Thoracic aorta (tissue), 2 donors: ENCODE data around the gene ATMIN. TPM values are rescaled to one million over a fixed set of nuclear protein-coding genes. Genes with fewer than 3 reads are reported as not detected.

Source experiments
- ATAC-seq: fragments of 150-250 bp; one replicate; pipeline ENCODE4 v1.8.0; 2017; ENCODE audit warnings: low read depth; ENCODE audit not compliant: insufficient number of reproducible peaks, low FRiP score
- DNase-seq: peaks from one replicate; pipeline ENCODE4 v3.0.0-alpha.2; 2020; ENCODE audit warnings: low spot score
- H3K27ac ChIP-seq, 2 donors: fragments of 200-600 bp; sonication (generic); 1 replicate in 1 of 2; 2 replicates in 1 of 2; pipeline ENCODE4 v1.5.1; 2016; ENCODE audit warnings: mild to moderate bottlenecking in 2 of 2, moderate library complexity in 2 of 2
- H3K27me3 ChIP-seq: fragments of 200-600 bp; sonication (generic); replicated peaks from 2 replicates; pipeline ENCODE4 v1.6.0; 2016; ENCODE audit warnings: mild to moderate bottlenecking; ENCODE audit not compliant: insufficient read depth
- H3K36me3 ChIP-seq: fragments of 200-600 bp; sonication (generic); one replicate; pipeline ENCODE4 v1.5.1; 2016
- H3K4me1 ChIP-seq, 2 donors: fragments of 200-600 bp; sonication (generic); 1 replicate in 1 of 2; 2 replicates in 1 of 2; pipeline versions ENCODE4 v1.5.1 to v1.6.0; 2016; ENCODE audit warnings: low read depth in 2 of 2, mild to moderate bottlenecking in 1 of 2; ENCODE audit not compliant: control insufficient read depth in 1 of 2
- H3K4me3 ChIP-seq: fragments of 200-600 bp; sonication (generic); 2 replicates; pipeline ENCODE4 v1.5.1; 2016; ENCODE audit warnings: mild to moderate bottlenecking
- H3K9me3 ChIP-seq: fragments of 200-600 bp; sonication (generic); 2 replicates; pipeline ENCODE4 v1.5.1; 2016
- CTCF ChIP-seq: fragments of 200-600 bp; sonication (generic); IDR thresholded peaks from one replicate; pipeline ENCODE4 v1.5.1; 2019; ENCODE audit warnings: antibody characterized with exemption
- total RNA-seq, 2 donors: library from RNA; depleted of rRNA; stranded (reverse); fragments of >200 nt; gene quantifications; one replicate each; pipeline versions ENCODE4 v1.1.0 to v1.2.3, GENCODE V29; 2016

The ATMIN gene
- total RNA-seq, 2 donors from 2014 or later: 32.0 to 32.5 TPM

DNA sequence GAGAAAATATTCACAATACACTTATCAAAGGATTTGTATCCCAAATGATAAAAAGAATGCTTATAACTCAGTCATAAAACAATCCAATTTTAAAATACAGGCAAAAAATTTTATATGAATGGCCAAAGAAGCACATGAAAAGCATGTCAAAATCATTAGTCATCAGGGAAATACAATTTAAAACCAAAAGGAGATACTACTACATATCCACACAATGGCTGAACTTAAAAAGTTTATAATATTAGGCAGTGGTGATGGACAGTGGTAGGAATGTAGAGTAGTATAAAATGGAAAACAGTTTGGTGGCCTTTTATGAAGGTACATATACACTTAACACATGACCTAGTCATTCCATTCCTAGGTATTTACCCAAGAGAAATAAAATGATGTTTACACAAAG lies 41.2 kb upstream of the ATMIN start:
- Histone ChIP-seq H3K27ac (no peak overlapping the region), H3K4me3 (no peak overlapping the region), H3K27me3 (no peaks in the 10 kb centered on the region), H3K36me3 (no peaks in the 10 kb centered on the region), H3K4me1 (no peaks in the 10 kb centered on the region), H3K9me3 (no peaks in the 10 kb centered on the region)
- TF ChIP-seq CTCF: no peak
- ATAC-seq (no peak), DNase-seq (no peak)

- Histone ChIP-seq H3K4me1 (no peaks in the 10 kb centered on the region), H3K4me3 (peak overlapping the region; percentile 39), H3K27me3 (no peaks in the 10 kb centered on the region), H3K27ac (no peak overlapping the region), H3K9me3 (no peaks in the 10 kb centered on the region), H3K36me3 (no peaks in the 10 kb centered on the region)
- TF ChIP-seq CTCF: no peak
- no peak for DNase-seq
- ATAC-seq: no peak
Measured at GRCh38 chr16:80996688-80997138, 38.9 kb upstream of the ATMIN start.

DNA sequence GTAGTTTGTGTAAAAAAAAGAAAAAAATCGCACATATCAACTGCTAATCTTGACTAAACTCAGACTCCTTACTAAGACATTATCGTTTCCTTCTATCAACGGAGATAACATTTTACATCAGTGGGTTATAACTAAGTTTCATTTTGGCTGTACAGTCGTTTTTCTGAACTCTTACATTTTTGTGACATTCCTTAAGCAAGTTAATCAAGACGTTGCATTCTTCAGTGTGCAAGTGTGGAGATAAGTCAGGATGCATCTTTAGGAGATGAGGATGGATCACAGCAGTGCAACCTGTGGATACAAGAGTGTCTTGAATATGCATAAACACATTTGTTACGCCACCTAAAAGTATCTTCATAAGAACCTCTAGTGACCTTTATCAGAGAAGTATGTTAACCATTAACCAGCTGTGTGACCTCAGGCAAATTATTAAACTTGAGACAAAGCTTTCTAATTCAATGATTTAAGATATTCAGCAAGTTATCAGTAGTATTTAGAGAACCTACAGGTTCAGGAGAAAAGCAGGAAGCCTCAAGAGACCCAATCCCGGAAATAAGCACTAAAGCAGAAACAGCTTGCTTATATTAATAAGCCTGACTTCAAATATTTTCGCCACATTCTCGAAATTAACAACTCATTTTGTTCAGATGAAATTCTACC lies 38.4 kb upstream of the ATMIN start:
- Histone ChIP-seq H3K9me3 (no peaks in the 10 kb centered on the region), H3K36me3 (no peaks in the 10 kb centered on the region), H3K27ac (no peak overlapping the region), H3K27me3 (no peaks in the 10 kb centered on the region), H3K4me1 (no peaks in the 10 kb centered on the region), H3K4me3 (peak overlapping the region; percentile 39)
- TF ChIP-seq CTCF: no peak
- DNase-seq: no peak
- no peak for ATAC-seq

DNA sequence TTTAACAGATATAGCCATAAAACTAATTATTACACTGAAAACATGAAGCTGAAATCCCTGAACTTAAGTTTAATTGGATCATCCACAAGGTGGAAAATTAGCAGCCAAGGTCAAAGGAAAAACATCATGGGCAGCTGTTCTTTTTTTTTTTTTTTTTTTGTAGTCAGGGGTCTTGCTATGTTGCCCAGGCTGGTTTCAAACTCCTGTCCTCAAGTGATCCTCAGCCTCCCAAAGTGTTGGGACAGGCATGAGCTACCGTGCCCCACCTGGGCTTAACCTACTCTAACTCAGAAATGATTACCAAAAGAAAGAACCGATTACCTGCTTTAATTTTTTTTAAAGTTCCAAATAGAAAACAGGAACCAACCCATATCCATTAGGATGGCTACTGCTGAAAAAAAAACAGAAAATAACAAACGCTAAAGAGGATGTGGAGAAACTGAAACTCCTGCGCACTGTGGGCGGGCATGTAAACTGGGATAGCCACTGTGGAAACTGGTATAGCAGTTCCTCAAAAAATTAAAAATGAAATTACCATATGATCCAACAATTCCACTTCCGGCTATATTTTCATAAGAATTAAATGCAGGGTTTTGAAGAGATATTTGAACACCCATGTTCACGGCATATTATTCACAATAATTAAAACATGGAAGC lies 37.5 kb upstream of the ATMIN start:
- H3K27ac ChIP-seq: no peak overlapping the region
- H3K27me3 ChIP-seq: no peaks in the 10 kb centered on the region
- DNase-seq (no peak), ATAC-seq (no peak)
- TF ChIP-seq CTCF: no peak
- H3K9me3 ChIP-seq: no peaks in the 10 kb centered on the region
- no peaks in the 10 kb centered on the region for H3K4me1 ChIP-seq
- H3K4me3 ChIP-seq: peak overlapping the region; percentile 39
- no peaks in the 10 kb centered on the region for H3K36me3 ChIP-seq

GRCh38 chr16:81000873-81001272 lies 34.8 kb upstream of the ATMIN start:
- Histone ChIP-seq H3K4me1 (peaks cover 11 to 15% of the 10 kb centered on the region in 2 donors), H3K36me3 (no peaks in the 10 kb centered on the region), H3K27me3 (no peaks in the 10 kb centered on the region), H3K4me3 (no peak overlapping the region), H3K27ac (no peak overlapping the region), H3K9me3 (no peaks in the 10 kb centered on the region)
- DNase-seq (no peak), ATAC-seq (no peak)
- no peak for TF ChIP-seq CTCF
